ENCODE measurements around the gene FAM47E.

Gene FAM47E

DNA sequence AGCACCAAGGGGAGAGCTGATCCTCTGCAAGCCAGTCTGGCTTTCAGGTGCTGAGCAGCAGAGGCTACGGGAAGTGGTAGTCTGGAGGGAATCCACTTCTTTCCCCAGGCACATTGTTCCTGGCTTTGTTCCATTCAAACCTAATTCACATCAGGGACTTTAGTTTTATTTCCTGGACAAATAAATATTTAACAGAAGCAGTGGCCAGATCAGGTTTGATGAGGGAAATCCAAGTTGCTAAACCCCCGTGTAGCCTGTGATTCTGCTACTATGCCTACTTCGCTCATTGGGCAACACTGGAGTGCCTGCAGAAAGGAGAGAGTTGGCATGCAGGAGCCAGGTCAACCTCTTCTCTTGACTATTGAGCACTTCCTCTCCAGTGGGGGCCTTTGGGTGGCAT is 41.2 kb downstream of the FAM47E start:
- in situ Hi-C loops (cut with MboI; ENCODE audit: low pct_unique_long_range_greater_than_20kb, low sequenced_read_pairs, unreplicated experiment) = no loop called here

DNA sequence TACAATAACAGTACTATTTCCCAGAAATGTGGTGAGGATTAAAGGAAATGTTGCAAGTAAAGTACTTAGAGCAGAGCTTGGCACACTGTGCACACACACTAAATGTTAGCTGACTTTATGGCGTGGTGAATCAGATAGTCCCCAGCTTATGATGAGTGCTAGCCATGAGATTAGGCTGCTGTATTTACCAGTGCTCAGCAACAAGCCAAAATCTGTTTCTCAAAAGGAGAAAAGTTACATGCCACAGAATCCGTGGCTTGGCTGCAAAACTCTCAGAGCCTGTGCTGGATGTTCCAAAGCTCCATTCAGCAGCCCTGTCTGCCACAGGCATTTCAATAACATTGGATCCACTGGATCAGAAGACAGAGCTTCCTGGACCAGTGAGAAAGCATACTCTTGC is 42.3 kb downstream of the FAM47E start:
- in situ Hi-C loops (cut with MboI; ENCODE audit: low pct_unique_long_range_greater_than_20kb, low sequenced_read_pairs, unreplicated experiment) = no loop called here
- TF ChIP-seq, protein P1, sequence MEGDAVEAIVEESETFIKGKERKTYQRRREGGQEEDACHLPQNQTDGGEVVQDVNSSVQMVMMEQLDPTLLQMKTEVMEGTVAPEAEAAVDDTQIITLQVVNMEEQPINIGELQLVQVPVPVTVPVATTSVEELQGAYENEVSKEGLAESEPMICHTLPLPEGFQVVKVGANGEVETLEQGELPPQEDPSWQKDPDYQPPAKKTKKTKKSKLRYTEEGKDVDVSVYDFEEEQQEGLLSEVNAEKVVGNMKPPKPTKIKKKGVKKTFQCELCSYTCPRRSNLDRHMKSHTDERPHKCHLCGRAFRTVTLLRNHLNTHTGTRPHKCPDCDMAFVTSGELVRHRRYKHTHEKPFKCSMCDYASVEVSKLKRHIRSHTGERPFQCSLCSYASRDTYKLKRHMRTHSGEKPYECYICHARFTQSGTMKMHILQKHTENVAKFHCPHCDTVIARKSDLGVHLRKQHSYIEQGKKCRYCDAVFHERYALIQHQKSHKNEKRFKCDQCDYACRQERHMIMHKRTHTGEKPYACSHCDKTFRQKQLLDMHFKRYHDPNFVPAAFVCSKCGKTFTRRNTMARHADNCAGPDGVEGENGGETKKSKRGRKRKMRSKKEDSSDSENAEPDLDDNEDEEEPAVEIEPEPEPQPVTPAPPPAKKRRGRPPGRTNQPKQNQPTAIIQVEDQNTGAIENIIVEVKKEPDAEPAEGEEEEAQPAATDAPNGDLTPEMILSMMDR (IDR thresholded peaks at IDR 0.05; ENCODE audit: extremely low read depth, insufficient read depth, missing control alignments) = no peak

More for the DNA sequence above, 41.2 kb downstream of the FAM47E start:
- DNase-seq (ENCODE audit: low spot score) = no peak
- TF ChIP-seq, protein P1 (IDR thresholded peaks at IDR 0.05; ENCODE audit: extremely low read depth, insufficient read depth, missing control alignments) = no peak

DNA sequence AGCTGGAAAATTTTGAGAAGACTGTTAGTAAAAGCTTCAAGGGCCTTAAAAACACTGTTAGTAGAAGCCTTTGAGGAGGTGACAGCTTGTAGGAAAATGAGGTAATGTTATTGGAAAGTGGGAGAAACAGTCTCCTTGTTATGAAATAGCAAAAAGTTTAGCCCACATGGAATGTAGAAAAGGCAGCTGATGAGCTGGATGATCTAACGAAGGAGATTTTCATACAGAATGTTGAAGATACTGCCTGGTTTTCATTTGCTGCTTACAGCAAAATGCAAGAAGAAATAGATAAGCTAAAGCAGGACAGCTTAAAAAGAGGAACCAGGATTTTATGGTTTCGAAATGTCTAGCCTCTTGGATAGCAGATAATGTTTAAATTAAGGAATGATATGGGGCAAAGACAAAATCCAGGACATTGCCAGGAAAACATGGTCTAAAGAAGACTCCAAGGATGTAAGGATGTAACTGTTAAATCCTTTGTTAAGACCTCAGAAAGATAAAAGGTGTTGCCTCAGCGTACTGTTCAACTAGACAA is 44.8 kb downstream of the FAM47E start:
- no peak for DNase-seq (ENCODE audit: low spot score)
- TF ChIP-seq, protein P1 (IDR thresholded peaks at IDR 0.05; ENCODE audit: extremely low read depth, insufficient read depth, missing control alignments) = no peak
- in situ Hi-C loops (cut with MboI; ENCODE audit: low pct_unique_long_range_greater_than_20kb, low sequenced_read_pairs, unreplicated experiment) = no loop called here

More for the DNA sequence above, 42.3 kb downstream of the FAM47E start:
- no peak for DNase-seq (ENCODE audit: low spot score)

DNA sequence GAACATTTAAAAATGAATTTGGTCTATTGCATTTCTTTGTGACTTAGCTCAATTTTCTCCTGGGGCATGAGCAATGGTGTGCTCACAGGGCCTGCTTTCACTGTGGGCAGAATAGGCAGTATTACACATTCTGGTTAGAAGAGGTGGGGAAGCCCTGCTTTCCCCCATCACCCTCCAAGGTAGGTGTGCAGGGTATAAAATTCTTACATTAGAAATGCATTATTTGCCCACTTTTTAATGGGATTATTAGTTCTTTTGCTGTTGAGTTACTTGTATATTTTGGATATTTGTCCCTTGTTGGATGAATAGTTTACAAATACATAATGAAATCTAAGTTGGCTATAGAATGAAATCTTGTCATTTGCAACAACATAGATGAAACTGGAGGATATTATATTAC is 46.7 kb downstream of the FAM47E start:
- DNase-seq (ENCODE audit: low spot score) = no peak
- TF ChIP-seq, protein P1 (IDR thresholded peaks at IDR 0.05; ENCODE audit: extremely low read depth, insufficient read depth, missing control alignments) = no peak
- in situ Hi-C loops (cut with MboI; ENCODE audit: low pct_unique_long_range_greater_than_20kb, low sequenced_read_pairs, unreplicated experiment) = no loop called here

DNA sequence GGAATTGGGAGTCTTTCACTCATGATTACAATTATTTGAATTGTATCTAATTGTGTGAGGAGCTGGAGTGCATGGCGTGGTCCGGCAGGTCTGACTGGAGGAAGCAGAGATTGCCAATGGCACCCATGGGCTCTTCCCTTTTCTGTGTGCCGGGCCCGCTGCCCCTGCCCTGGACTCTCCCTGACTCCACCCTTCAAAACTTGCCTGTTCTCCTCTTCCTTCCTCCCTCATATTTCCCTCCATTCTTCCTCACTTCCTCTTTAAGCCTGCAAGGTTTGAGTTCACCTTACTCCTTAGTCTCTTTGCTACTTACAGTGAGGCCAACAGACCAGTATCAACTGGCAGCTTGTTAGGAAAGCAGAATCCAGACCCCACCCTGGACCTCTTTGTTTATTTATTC is 48.5 kb downstream of the FAM47E start:
- in situ Hi-C loops (cut with MboI; ENCODE audit: low pct_unique_long_range_greater_than_20kb, low sequenced_read_pairs, unreplicated experiment) = no loop called here
- TF ChIP-seq, protein P1 (IDR thresholded peaks at IDR 0.05; ENCODE audit: extremely low read depth, insufficient read depth, missing control alignments) = no peak
- no peak for DNase-seq (ENCODE audit: low spot score)

DNA sequence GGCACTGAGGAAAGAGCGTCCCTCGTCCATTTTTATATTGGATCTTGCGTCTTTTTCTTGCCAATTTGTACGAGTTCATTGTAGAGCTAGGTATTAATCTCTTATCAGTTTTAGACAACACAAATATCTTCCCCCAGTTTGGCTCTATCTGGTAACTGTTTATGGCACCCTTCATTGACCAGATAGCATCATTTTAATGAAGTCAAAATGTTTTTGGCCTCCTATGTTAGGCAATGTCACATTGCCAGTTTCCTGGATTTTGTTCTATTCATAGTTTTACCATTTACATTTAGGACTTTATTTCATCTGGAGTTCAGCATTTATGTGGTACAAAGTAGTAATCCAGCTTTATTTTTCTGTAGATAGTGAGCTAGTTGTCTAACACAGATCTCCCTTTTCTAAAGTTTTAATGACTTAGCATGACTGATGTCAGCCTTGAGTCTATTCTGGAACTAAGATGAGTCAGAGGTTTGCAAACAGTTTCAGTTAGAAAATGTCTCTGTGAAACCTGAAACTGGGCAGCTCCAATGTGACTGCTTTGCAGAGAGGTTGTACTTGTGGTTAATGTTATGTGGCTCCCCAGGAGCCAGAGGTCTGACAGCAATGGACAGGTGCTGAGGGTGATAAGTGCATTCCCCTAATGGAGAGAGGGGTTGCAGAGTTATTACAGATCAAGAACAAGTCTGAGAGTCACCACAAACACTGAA is 49.7 kb downstream of the FAM47E start:
- TF ChIP-seq, protein P1 (IDR thresholded peaks at IDR 0.05; ENCODE audit: extremely low read depth, insufficient read depth, missing control alignments) = no peak
- peak; percentile 86 for DNase-seq (ENCODE audit: low spot score)
- in situ Hi-C loops (cut with MboI; ENCODE audit: low pct_unique_long_range_greater_than_20kb, low sequenced_read_pairs, unreplicated experiment) = no loop called here
